ENCODE measurements around the gene KCNAB1. TPM values are rescaled to one million over a fixed set of nuclear protein-coding genes. Genes with fewer than 3 reads are reported as not detected.

KCNAB1 gene
- polyA plus RNA-seq, 1 experiment, result 0.07 TPM

GRCh38 chr3:156166808-156167207 lies 46.4 kb downstream of the KCNAB1 start:
- POLR2A ChIA-PET, result no interaction called here
- no peaks in the 10 kb centered on the region for H3K27me3 ChIP-seq (ENCODE audit: control insufficient read depth, insufficient read depth, low read length)
- H3K4me3 ChIP-seq (ENCODE audit: low read depth, low read length), result no peak overlapping the region
- no peak overlapping the region for H3K27ac ChIP-seq (ENCODE audit: low read depth, low read length)
- CTCF ChIA-PET, result interaction anchor here (1.4 to 4.0 kb wide), 2 partner anchors 15 to 343 kb away, joined by 3 to 16 read pairs; no protein-coding TSS in a partner anchor
- TF ChIP-seq, protein P1, sequence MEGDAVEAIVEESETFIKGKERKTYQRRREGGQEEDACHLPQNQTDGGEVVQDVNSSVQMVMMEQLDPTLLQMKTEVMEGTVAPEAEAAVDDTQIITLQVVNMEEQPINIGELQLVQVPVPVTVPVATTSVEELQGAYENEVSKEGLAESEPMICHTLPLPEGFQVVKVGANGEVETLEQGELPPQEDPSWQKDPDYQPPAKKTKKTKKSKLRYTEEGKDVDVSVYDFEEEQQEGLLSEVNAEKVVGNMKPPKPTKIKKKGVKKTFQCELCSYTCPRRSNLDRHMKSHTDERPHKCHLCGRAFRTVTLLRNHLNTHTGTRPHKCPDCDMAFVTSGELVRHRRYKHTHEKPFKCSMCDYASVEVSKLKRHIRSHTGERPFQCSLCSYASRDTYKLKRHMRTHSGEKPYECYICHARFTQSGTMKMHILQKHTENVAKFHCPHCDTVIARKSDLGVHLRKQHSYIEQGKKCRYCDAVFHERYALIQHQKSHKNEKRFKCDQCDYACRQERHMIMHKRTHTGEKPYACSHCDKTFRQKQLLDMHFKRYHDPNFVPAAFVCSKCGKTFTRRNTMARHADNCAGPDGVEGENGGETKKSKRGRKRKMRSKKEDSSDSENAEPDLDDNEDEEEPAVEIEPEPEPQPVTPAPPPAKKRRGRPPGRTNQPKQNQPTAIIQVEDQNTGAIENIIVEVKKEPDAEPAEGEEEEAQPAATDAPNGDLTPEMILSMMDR (IDR thresholded peaks at IDR 0.05; ENCODE audit: low read depth, low read length), result no peak
- no peaks in the 10 kb centered on the region for H3K9me3 ChIP-seq (ENCODE audit: control insufficient read depth, insufficient read depth, low read length)
- no peak for DNase-seq (ENCODE audit: low read depth, low spot score)

GRCh38 chr3:156170571-156170970 lies 50.2 kb downstream of the KCNAB1 start:
- CTCF ChIA-PET, result interaction anchor here (0.6 to 1.0 kb wide), 2 partner anchors 10 to 175 kb away, joined by 3 to 4 read pairs; no protein-coding TSS in a partner anchor
- H3K4me3 ChIP-seq (ENCODE audit: low read depth, low read length), result no peak overlapping the region
- H3K27ac ChIP-seq (ENCODE audit: low read depth, low read length), result no peak overlapping the region

DNA sequence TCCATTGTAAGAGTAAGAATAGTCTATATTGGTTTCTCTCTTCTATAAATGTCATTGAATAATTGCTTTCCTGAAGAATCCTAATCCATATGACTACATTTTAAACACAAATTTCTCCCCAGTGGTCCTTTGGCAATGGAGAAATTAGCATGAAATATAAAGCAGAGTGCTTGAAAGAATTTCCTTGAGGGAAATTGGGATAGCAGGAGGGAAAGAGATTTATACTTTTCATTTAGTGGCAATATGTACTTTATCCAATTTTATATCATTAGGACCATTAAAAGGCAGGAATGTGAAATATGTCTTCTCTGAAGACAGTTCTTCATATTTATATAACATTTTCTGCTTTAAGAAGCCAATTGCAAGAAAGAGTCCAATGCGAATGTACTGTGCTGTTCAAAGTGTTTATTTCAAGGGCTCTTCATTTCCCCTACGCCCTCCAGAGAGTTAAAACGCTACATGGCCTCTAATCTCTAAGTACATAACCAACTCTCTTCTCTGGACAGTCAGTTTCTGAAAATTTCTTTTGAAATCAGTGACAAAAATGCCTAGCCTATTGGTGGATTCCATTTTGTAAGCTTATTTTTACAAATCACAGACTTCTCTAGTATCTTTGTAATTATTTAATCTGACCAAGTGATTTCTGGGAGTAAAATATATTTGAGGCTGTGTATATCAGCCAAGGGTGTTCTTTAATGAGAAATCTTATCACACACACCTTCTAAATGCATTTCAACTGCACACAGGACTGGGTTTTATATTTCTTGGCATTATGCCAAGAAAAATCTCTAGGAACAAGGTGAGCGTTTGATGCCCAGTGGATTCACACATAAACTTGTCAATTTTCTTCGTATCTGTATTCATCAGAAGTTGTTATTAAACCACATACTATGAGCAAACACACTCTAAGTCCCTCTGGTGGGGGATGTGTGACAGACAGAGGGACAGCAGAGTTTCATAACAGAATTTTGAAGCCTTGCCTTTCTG lies 51.2 kb downstream of the KCNAB1 start:
- TF ChIP-seq, protein P1 (IDR thresholded peaks at IDR 0.05; ENCODE audit: low read depth, low read length), result no peak
- POLR2A ChIA-PET, result no interaction called here
- H3K27ac ChIP-seq (ENCODE audit: low read depth, low read length), result no peak overlapping the region
- H3K4me3 ChIP-seq (ENCODE audit: low read depth, low read length), result no peak overlapping the region
- CTCF ChIA-PET, result no interaction called here
- no peaks in the 10 kb centered on the region; the same call in 1 of the 2 replicates for H3K9me3 ChIP-seq (ENCODE audit: control insufficient read depth, insufficient read depth, low read length)
- no peak for DNase-seq (ENCODE audit: low read depth, low spot score)
- no peaks in the 10 kb centered on the region for H3K27me3 ChIP-seq (ENCODE audit: control insufficient read depth, insufficient read depth, low read length)

More at GRCh38 chr3:156170571-156170970, 50.2 kb downstream of the KCNAB1 start:
- Histone ChIP-seq H3K9me3 (ENCODE audit: control insufficient read depth, insufficient read depth, low read length) (no peaks in the 10 kb centered on the region), H3K27me3 (ENCODE audit: control insufficient read depth, insufficient read depth, low read length) (no peaks in the 10 kb centered on the region)
- DNase-seq (ENCODE audit: low read depth, low spot score), result no peak
- POLR2A ChIA-PET, result no interaction called here
- TF ChIP-seq, protein P1 (IDR thresholded peaks at IDR 0.05; ENCODE audit: low read depth, low read length), result no peak

DNA sequence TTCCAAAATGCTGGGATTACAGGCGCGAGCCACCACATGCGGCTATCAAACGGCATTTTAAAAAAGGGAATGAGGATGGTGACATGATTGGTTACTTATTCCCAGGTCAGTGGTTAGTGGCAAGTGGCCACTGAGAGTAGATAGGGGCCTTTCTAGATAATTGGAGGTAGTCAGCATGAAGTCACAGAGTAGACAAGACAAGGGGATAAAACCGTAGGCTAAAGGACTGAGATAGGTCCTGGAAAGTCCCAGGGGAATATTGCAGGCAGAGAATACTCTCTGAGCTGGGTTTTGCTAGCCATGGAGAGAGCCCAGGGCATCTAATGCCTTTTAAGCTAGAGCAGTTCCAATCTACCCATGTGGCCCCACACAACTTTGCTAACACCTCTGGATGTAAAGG lies 52.2 kb downstream of the KCNAB1 start:
- POLR2A ChIA-PET, result no interaction called here
- DNase-seq (ENCODE audit: low read depth, low spot score), result no peak
- CTCF ChIA-PET, result no interaction called here
- no peaks in the 10 kb centered on the region for H3K27me3 ChIP-seq (ENCODE audit: control insufficient read depth, insufficient read depth, low read length)
- peaks cover under 1% of the 10 kb centered on the region; the same call in 1 of the 2 replicates for H3K9me3 ChIP-seq (ENCODE audit: control insufficient read depth, insufficient read depth, low read length)
- TF ChIP-seq, protein P1 (IDR thresholded peaks at IDR 0.05; ENCODE audit: low read depth, low read length), result no peak
- no peak overlapping the region for H3K4me3 ChIP-seq (ENCODE audit: low read depth, low read length)
- H3K27ac ChIP-seq (ENCODE audit: low read depth, low read length), result no peak overlapping the region

All from AG04450 (cell line).